ENCODE measurements around the gene SYNDIG1.

The SYNDIG1 gene

GRCh38 chr20:24677626-24678315 is 208.3 kb downstream of the SYNDIG1 start:
- no peak for DNase-seq

GRCh38 chr20:24678351-24679106 is 209.1 kb downstream of the SYNDIG1 start:
- no peak for DNase-seq

- DNase-seq = no peak
These were observed 210.1 kb downstream of the SYNDIG1 start for GRCh38 chr20:24679448-24680047.

GRCh38 chr20:24681634-24682495 is 212.4 kb downstream of the SYNDIG1 start:
- no peak for DNase-seq

- DNase-seq = no peak
These were observed 213.1 kb downstream of the SYNDIG1 start for GRCh38 chr20:24682496-24682985.

GRCh38 chr20:24683676-24684075 is 214.2 kb downstream of the SYNDIG1 start:
- DNase-seq = no peak

- no peak for DNase-seq
These were observed 215.0 kb downstream of the SYNDIG1 start for GRCh38 chr20:24684421-24684871.

- DNase-seq = no peak
These were observed 215.7 kb downstream of the SYNDIG1 start for GRCh38 chr20:24684956-24685691.

GRCh38 chr20:24685736-24686135 is 216.3 kb downstream of the SYNDIG1 start:
- no peak for DNase-seq

- DNase-seq = no peak
These were observed 216.7 kb downstream of the SYNDIG1 start for GRCh38 chr20:24686156-24686555.

- DNase-seq = no peak
These were observed 221.0 kb downstream of the SYNDIG1 start for GRCh38 chr20:24690408-24690807.

- DNase-seq = no peak
These were observed 222.5 kb downstream of the SYNDIG1 start for GRCh38 chr20:24691901-24692351.

- no peak for DNase-seq
These were observed 223.2 kb downstream of the SYNDIG1 start for GRCh38 chr20:24692446-24693200.

GRCh38 chr20:24693466-24694156 is 224.2 kb downstream of the SYNDIG1 start:
- DNase-seq = no peak

- DNase-seq = no peak
These were observed 224.8 kb downstream of the SYNDIG1 start for GRCh38 chr20:24694157-24694726.

GRCh38 chr20:24694727-24695528 is 225.5 kb downstream of the SYNDIG1 start:
- DNase-seq = no peak

GRCh38 chr20:24695529-24696225 is 226.2 kb downstream of the SYNDIG1 start:
- no peak for DNase-seq

GRCh38 chr20:24696396-24696795 is 227.0 kb downstream of the SYNDIG1 start:
- no peak for DNase-seq
